ENCODE data around the gene MAN1B1.

Gene MAN1B1

DNA sequence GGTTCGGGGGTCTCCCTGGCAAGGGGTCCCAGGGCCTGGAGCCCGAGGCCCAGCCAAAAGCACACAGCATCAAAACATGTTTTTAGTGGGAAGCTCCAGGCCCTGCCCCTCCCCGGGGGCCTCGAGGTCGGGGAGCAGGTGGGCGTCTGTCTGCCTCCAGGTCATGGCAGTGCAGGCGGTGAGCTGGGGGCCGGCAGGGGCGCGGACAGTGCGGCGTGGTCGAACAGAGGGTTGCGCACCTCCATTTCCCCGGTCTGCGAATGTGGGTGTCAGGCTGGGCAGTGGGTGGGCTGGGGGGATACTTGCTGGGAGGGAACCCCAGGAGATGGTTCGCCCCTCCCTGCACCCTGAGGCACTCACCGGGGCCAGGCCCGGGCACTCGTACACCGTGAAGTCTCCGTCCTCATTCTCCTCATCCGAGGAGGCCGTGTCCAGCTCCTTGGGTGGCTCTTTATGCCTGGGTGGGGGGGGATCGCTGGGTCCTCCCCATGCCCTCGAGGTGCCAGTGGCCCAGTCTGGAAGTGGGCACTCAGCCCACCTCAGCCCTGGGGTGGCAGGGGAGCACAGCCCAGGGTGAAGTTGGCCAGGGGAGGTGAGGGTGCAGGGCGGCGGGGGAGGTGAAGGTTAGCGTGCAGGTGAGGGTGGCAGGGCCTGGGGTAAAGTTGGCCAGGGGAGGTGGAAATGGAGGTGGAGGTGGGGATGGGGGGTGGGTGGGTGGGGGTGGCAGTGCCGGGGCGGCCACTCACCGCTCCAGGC lies 47.0 kb upstream of the MAN1B1 start:
- no peak overlapping the region for H3K4me3 ChIP-seq (replicated peaks; ENCODE audit: insufficient read depth, low read length)
- DNase-seq (ENCODE audit: low read depth in 1 of 2, low spot score in 1 of 2) = no peak
- H3K27me3 ChIP-seq (ENCODE audit: insufficient read depth, poor library complexity, severe bottlenecking) = peaks cover 8% of the 10 kb centered on the region
- TF ChIP-seq, protein P1, sequence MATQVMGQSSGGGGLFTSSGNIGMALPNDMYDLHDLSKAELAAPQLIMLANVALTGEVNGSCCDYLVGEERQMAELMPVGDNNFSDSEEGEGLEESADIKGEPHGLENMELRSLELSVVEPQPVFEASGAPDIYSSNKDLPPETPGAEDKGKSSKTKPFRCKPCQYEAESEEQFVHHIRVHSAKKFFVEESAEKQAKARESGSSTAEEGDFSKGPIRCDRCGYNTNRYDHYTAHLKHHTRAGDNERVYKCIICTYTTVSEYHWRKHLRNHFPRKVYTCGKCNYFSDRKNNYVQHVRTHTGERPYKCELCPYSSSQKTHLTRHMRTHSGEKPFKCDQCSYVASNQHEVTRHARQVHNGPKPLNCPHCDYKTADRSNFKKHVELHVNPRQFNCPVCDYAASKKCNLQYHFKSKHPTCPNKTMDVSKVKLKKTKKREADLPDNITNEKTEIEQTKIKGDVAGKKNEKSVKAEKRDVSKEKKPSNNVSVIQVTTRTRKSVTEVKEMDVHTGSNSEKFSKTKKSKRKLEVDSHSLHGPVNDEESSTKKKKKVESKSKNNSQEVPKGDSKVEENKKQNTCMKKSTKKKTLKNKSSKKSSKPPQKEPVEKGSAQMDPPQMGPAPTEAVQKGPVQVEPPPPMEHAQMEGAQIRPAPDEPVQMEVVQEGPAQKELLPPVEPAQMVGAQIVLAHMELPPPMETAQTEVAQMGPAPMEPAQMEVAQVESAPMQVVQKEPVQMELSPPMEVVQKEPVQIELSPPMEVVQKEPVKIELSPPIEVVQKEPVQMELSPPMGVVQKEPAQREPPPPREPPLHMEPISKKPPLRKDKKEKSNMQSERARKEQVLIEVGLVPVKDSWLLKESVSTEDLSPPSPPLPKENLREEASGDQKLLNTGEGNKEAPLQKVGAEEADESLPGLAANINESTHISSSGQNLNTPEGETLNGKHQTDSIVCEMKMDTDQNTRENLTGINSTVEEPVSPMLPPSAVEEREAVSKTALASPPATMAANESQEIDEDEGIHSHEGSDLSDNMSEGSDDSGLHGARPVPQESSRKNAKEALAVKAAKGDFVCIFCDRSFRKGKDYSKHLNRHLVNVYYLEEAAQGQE (IDR thresholded peaks at IDR 0.05; ENCODE audit: insufficient replicate concordance, low read depth) = no peak
- TF ChIP-seq, protein P2, sequence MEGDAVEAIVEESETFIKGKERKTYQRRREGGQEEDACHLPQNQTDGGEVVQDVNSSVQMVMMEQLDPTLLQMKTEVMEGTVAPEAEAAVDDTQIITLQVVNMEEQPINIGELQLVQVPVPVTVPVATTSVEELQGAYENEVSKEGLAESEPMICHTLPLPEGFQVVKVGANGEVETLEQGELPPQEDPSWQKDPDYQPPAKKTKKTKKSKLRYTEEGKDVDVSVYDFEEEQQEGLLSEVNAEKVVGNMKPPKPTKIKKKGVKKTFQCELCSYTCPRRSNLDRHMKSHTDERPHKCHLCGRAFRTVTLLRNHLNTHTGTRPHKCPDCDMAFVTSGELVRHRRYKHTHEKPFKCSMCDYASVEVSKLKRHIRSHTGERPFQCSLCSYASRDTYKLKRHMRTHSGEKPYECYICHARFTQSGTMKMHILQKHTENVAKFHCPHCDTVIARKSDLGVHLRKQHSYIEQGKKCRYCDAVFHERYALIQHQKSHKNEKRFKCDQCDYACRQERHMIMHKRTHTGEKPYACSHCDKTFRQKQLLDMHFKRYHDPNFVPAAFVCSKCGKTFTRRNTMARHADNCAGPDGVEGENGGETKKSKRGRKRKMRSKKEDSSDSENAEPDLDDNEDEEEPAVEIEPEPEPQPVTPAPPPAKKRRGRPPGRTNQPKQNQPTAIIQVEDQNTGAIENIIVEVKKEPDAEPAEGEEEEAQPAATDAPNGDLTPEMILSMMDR (IDR thresholded peaks at IDR 0.05; ENCODE audit: insufficient read depth, low read length) = no peak
- no peak for TF ChIP-seq GABPA (IDR thresholded peaks at IDR 0.05; ENCODE audit: low read depth)
- TF ChIP-seq POLR2AphosphoS5 (IDR thresholded peaks at IDR 0.05; ENCODE audit: low read depth) = no peak; the same call in 1 of the 2 replicates
- TF ChIP-seq SPI1 (IDR thresholded peaks at IDR 0.05; ENCODE audit: borderline replicate concordance, low read depth) = no peak
- H3K27ac ChIP-seq (replicated peaks) = no peak overlapping the region

DNA sequence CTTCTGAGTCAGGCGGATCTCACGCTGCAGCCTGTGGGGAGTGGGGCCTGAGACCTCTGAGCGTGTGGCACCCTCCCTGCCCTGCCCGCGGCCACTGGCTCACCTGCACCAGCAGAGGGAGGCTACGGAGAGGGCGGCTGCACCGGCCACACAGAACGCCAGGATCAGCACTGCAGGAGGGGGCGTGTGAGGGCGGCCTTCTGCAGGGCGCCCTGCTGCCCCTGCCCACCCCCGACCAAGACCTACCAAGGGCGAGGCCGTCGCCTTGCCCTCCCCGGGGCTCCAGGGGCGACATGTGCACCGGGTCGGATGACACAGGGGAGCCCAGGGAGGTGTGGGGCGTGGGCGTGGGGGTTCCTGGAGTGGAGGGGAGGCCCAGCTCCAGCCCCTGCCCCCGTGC lies 46.2 kb upstream of the MAN1B1 start:
- no peak for DNase-seq (ENCODE audit: low read depth in 1 of 2, low spot score in 1 of 2)
- H3K4me3 ChIP-seq (replicated peaks; ENCODE audit: insufficient read depth, low read length) = no peak overlapping the region
- peaks cover 14% of the 10 kb centered on the region for H3K27me3 ChIP-seq (ENCODE audit: insufficient read depth, poor library complexity, severe bottlenecking)
- H3K27ac ChIP-seq (replicated peaks) = no peak overlapping the region
- TF ChIP-seq, protein P2 (IDR thresholded peaks at IDR 0.05; ENCODE audit: insufficient read depth, low read length) = no peak
- no peak for TF ChIP-seq POLR2AphosphoS5 (IDR thresholded peaks at IDR 0.05; ENCODE audit: low read depth)
- no peak for TF ChIP-seq SPI1 (IDR thresholded peaks at IDR 0.05; ENCODE audit: borderline replicate concordance, low read depth)
- no peak for TF ChIP-seq GABPA (IDR thresholded peaks at IDR 0.05; ENCODE audit: low read depth)
- TF ChIP-seq, protein P1 (IDR thresholded peaks at IDR 0.05; ENCODE audit: insufficient replicate concordance, low read depth) = no peak

DNA sequence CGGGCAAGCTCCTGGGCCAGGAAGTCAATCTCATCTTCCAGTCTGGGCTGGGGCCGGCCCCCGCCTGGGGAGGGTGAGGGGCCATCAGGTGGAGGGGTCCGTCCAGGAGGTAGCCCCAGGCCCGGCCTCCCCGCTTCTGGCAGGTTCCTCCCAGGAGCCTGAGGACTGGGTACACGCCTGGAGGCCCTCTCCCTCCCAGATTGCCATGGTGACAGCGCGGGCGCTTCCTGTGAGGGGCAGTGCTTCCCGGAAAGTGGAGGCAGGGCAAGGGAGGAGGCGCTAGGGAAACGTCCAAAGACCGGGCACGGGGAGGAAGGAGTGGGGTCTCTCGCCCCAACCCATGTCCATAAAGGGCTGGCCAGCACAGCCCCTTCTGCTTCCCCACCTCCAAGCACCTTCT lies 45.7 kb upstream of the MAN1B1 start:
- no peak for TF ChIP-seq SPI1 (IDR thresholded peaks at IDR 0.05; ENCODE audit: borderline replicate concordance, low read depth)
- TF ChIP-seq POLR2AphosphoS5 (IDR thresholded peaks at IDR 0.05; ENCODE audit: low read depth) = no peak
- H3K27ac ChIP-seq (replicated peaks) = no peak overlapping the region
- no peak overlapping the region for H3K4me3 ChIP-seq (replicated peaks; ENCODE audit: insufficient read depth, low read length)
- DNase-seq (ENCODE audit: low read depth in 1 of 2, low spot score in 1 of 2) = no peak
- peaks cover 16% of the 10 kb centered on the region for H3K27me3 ChIP-seq (ENCODE audit: insufficient read depth, poor library complexity, severe bottlenecking)

DNA sequence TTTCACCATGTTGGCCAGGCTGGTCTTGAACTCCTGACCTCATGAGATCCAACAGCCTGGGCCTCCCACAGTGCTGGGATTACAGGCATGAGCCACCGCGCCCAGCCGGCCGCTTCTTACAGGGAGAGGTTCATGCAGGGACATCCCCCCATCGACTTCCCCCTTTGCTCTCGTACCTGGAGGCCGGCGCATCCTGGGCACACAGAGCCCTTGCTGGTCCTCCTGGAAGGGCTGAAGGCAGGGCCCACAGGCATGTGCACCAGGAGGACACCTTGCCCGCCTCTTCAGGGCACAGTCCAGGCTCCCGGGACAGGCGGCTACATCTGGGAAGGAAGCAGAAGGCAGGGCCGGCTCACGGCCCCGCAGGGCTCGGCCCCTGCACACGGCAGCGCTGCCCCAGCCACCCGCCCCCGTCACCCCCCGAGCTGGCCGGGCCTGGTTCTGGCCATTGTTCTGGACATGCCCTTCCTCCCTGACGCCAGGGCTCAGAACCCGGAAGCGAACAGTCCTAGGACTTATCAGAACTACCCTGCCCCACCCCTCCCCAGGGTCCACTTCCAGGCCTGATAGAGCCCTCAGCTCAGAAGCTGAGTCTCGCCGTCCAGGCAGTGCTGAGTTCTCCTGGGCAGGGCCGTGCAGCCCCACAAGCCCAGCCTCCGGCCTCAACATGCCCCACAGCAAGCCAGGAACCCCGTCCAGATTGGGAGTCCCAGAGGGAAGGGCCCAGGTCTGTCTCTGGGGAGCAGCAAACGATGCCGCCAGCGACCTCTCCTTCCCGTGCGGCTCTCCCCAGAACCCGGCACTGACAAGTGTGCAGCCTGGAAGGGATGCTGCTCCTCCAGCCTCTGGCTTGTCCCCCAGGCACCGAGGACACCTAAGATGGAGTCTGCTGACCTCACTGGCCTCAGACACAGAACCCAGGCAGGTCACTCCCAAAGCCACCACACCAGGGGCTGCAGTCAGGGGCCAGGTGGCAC lies 43.7 kb upstream of the MAN1B1 start:
- Histone ChIP-seq H3K27me3 (ENCODE audit: insufficient read depth, poor library complexity, severe bottlenecking) (peaks cover 28% of the 10 kb centered on the region), H3K27ac (replicated peaks) (no peak overlapping the region), H3K4me3 (replicated peaks; ENCODE audit: insufficient read depth, low read length) (no peak overlapping the region)
- TF ChIP-seq, protein P1 (IDR thresholded peaks at IDR 0.05; ENCODE audit: insufficient replicate concordance, low read depth) = no peak
- TF ChIP-seq SPI1 (IDR thresholded peaks at IDR 0.05; ENCODE audit: borderline replicate concordance, low read depth) = no peak
- TF ChIP-seq GABPA (IDR thresholded peaks at IDR 0.05; ENCODE audit: low read depth) = no peak
- TF ChIP-seq POLR2AphosphoS5 (IDR thresholded peaks at IDR 0.05; ENCODE audit: low read depth) = no peak
- TF ChIP-seq, protein P2 (IDR thresholded peaks at IDR 0.05; ENCODE audit: insufficient read depth, low read length) = no peak
- DNase-seq (ENCODE audit: low read depth in 1 of 2, low spot score in 1 of 2) = no peak
